ENCODE data around the gene TRIM27. TPM values are rescaled to one million over a fixed set of nuclear protein-coding genes. Genes with fewer than 3 reads are reported as not detected.
"Not testable (repeated sequence)": the region's sequence is repeated elsewhere in the genome, so short reads cannot be mapped to it uniquely, and the experiment has no call there.

TRIM27 gene
- total RNA-seq, 1 donor from 2014 or later: 91.8 TPM

DNA sequence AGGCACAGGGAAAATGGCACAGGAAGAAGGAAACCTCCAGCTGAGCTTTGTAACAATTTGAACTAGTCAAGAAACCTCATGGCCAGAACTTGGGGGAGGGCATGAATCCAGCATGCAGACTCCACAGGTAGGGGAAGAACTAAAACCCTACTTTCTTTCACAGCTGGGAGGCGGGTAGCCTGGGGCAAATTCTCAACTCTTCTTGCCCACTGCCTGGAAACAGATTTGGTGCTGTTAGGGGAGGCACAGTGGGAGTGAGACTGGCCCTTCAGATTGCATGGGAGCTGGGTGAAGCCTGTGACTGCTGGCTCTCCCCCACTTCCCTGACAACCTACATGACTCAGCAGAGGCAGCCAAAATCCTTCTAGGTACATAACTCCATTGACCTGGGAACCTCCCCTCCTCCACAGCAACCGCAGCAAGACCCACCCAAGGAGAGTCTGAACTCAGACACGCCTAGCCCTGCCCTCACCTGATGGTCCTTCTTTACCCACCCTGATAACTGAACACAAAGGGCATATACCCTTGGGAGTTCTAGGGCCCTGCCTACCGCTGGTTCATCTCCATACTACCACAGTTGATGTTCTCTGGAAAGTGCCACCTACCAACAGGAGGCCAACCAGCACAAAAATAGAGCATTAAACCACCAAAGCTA lies 37.2 kb upstream of the TRIM27 start:
- no peak for DNase-seq (ENCODE audit: low spot score, unreplicated experiment)
- Mint-ChIP-seq H3K4me1 (ENCODE audit: low read depth) (no peaks in the 10 kb centered on the region), H3K36me3 (ENCODE audit: insufficient read depth) (peaks cover 2% of the 10 kb centered on the region), H3K27ac (no peak overlapping the region), H3K27me3 (no peaks in the 10 kb centered on the region), H3K9me3 (ENCODE audit: low read depth) (peaks cover 22% of the 10 kb centered on the region), H3K4me3 (ENCODE audit: low read depth) (no peak overlapping the region)
- TF ChIP-seq, protein P1, sequence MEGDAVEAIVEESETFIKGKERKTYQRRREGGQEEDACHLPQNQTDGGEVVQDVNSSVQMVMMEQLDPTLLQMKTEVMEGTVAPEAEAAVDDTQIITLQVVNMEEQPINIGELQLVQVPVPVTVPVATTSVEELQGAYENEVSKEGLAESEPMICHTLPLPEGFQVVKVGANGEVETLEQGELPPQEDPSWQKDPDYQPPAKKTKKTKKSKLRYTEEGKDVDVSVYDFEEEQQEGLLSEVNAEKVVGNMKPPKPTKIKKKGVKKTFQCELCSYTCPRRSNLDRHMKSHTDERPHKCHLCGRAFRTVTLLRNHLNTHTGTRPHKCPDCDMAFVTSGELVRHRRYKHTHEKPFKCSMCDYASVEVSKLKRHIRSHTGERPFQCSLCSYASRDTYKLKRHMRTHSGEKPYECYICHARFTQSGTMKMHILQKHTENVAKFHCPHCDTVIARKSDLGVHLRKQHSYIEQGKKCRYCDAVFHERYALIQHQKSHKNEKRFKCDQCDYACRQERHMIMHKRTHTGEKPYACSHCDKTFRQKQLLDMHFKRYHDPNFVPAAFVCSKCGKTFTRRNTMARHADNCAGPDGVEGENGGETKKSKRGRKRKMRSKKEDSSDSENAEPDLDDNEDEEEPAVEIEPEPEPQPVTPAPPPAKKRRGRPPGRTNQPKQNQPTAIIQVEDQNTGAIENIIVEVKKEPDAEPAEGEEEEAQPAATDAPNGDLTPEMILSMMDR (IDR thresholded peaks at IDR 0.05; ENCODE audit: unreplicated experiment): no peak

DNA sequence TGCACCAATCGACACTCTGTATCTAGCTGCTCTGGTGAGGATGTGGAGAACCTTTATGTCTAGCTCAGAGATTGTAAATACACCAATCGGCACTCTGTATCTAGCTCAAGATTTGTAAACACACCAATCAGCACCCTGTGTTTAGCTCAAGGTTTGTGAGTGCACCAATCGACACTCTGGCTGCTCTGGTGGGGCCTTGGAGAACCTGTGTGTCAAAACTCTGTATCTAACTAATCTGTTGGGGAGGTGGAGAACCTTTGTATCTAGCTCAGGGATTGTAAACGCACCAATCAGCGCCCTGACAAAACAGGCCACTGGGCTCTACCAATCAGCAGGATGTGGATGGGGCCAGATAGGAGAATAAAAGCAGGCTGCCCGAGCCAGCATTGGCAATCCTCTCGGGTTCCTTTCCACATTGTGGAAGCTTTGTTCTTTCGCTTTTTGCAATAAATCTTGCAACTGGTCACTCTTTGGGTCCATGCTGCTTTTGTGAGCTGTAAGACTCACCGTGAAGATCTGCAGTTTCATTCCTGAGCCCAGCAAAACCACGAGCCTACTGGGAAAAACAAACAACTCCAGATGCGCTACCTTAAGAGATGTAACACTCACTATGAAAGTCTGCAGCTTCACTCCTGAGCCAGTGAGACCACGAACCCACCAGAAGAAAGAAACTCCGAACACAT lies 34.9 kb upstream of the TRIM27 start:
- not testable (repeated sequence) for H3K36me3 Mint-ChIP-seq (ENCODE audit: insufficient read depth); DNase-seq (ENCODE audit: low spot score, unreplicated experiment); H3K4me1 Mint-ChIP-seq (ENCODE audit: low read depth); H3K4me3 Mint-ChIP-seq (ENCODE audit: low read depth); H3K27ac Mint-ChIP-seq; H3K9me3 Mint-ChIP-seq (ENCODE audit: low read depth); H3K27me3 Mint-ChIP-seq

DNA sequence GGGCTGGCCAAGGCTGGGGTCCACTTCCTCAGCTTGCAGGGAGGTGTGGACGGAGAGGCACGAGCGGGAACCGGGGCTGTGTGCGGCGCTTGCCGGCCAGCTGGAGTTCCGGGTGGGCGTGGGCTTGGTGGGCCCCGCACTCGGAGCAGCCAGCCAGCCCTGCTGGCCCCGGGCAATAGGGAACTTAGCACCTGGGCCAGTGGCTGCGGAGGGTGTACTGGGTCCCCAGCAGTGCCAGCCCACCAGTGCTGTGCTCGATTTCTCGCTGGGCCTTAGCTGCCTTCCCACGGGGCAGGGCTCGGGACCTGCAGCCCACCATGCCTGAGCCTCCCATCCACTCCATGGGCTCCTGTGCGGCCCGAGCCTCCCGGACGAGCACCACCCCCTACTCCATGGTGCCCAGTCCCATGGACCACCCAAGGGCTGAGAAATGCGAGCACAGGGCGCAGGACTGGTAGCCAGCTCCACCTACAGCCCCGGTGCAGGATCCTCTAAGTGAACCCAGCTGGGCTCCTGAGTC lies 34.1 kb upstream of the TRIM27 start:
- not testable (repeated sequence) for H3K4me1 Mint-ChIP-seq (ENCODE audit: low read depth); H3K9me3 Mint-ChIP-seq (ENCODE audit: low read depth); H3K4me3 Mint-ChIP-seq (ENCODE audit: low read depth); H3K36me3 Mint-ChIP-seq (ENCODE audit: insufficient read depth); H3K27ac Mint-ChIP-seq; DNase-seq (ENCODE audit: low spot score, unreplicated experiment); H3K27me3 Mint-ChIP-seq

DNA sequence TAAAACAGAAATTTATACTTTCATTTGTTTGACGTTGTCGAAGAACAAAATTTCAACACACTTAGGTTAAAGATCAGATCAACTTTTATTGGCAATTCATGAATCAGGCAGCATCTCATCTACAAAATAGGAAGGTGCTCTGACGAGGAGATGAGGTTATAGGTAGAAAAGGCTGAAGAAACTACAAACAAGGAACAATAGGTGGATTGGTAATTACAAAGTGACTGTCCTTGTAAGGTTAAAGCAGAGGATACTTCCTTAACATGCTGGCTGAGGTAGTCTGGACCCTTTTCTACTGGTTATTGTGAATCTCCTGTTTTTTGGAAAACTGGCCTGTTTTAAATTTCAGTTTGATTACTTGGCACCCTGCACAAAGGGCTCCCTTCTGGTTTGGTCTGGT lies 32.5 kb upstream of the TRIM27 start:
- TF ChIP-seq, protein P1 (IDR thresholded peaks at IDR 0.05; ENCODE audit: unreplicated experiment): no peak
- Mint-ChIP-seq H3K9me3 (ENCODE audit: low read depth) (no peaks in the 10 kb centered on the region), H3K27ac (no peak overlapping the region), H3K4me3 (ENCODE audit: low read depth) (no peak overlapping the region), H3K36me3 (ENCODE audit: insufficient read depth) (no peaks in the 10 kb centered on the region), H3K4me1 (ENCODE audit: low read depth) (peaks cover 2% of the 10 kb centered on the region), H3K27me3 (no peaks in the 10 kb centered on the region)
- DNase-seq (ENCODE audit: low spot score, unreplicated experiment): no peak

DNA sequence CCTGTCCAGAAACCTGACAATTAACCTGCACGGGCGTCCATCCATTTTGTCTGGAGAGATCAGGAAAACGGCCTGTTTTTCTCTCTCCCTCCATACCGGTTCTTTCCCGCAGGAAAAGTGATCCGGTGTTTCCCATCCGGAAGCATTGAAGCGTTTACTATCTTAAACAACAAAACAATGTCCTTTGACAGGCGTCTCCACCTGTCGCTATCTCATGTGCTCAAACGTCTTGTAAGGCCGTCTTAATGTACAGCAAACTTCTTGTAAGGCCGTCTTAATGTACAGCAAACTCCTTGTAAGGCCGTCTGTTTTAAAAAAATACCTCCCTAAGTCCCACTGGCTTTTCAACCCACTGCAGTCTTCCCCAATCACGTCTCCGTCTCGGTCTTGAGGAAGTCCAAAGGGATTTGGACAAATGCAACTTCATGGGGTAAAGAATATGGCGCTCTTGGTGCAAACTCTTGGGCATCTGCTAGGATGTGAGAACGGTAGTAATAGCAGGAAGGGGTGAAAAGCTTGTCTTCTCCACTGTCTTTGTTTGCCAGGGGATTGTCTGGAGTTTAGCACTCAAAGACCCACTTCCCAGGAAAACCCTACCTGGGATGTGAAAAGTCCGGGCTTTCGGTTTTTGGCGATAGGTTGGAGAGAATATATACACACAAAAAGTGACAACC lies 29.9 kb upstream of the TRIM27 start:
- Mint-ChIP-seq H3K27ac (peak overlapping the region; percentile 98), H3K4me1 (ENCODE audit: low read depth) (peaks cover 2% of the 10 kb centered on the region), H3K9me3 (ENCODE audit: low read depth) (peaks cover 3% of the 10 kb centered on the region), H3K27me3 (no peaks in the 10 kb centered on the region), H3K36me3 (ENCODE audit: insufficient read depth) (no peaks in the 10 kb centered on the region), H3K4me3 (ENCODE audit: low read depth) (peak overlapping the region; percentile 85)
- TF ChIP-seq, protein P1 (IDR thresholded peaks at IDR 0.05; ENCODE audit: unreplicated experiment): no peak
- DNase-seq (ENCODE audit: low spot score, unreplicated experiment): no peak

DNA sequence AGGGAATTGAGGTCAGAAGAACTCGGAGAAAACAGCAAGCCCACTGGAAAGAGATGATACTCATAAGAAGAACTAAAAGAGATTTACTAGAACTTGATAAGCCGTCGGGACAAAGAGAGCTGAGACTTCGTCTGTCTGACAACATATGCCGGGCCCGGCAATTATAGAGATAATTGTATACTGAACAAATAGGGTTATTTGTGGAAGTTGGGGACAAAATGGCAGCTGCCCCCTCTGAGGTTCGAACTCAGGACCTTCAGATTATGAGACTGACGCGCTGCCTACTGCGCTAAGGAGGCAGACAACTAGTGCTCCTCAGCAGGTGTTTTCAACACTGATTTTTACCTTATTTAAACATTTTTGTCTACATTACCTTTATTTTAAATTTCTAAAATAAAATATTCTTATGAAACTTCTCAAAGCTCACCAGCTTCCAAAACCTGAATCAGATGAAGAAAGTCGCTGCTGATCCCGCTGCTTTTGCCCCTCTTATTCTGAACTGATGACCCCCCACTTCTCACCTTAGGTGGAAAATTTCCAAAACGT lies 29.3 kb upstream of the TRIM27 start:
- H3K27ac Mint-ChIP-seq: peak overlapping the region; percentile 98
- peaks cover 3% of the 10 kb centered on the region for H3K9me3 Mint-ChIP-seq (ENCODE audit: low read depth)
- TF ChIP-seq, protein P1 (IDR thresholded peaks at IDR 0.05; ENCODE audit: unreplicated experiment): no peak
- no peaks in the 10 kb centered on the region for H3K27me3 Mint-ChIP-seq
- H3K4me3 Mint-ChIP-seq (ENCODE audit: low read depth): peak overlapping the region; percentile 85
- DNase-seq (ENCODE audit: low spot score, unreplicated experiment): no peak
- peaks cover 2% of the 10 kb centered on the region for H3K4me1 Mint-ChIP-seq (ENCODE audit: low read depth)
- H3K36me3 Mint-ChIP-seq (ENCODE audit: insufficient read depth): no peaks in the 10 kb centered on the region

DNA sequence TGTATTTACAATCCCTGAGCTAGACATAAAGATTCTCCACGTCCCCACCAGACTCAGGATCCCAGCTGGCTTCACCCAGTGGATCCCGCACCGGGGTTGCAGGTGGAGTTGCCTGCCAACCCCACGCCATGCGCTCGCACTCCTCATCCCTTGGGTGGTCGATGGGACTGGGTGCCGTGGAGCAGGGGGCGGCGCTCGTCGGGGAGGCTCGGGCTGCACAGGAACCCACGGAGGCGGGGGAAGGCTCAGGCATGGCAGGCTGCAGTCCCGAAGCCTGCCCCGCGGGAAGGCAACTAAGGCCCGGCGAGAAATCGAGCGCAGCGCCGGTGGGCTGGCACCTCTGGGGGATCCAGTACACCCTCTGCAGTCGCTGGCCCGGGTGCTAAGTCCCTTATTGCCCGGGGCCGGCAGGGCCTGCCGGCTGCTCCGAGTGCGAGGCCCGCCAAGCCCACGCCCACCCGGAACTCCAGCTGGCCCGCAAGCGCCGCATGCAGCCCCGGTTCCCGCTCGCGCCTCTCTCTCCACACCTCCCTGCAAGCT lies 25.9 kb upstream of the TRIM27 start:
- peaks cover 11% of the 10 kb centered on the region for H3K4me1 Mint-ChIP-seq (ENCODE audit: low read depth)
- DNase-seq (ENCODE audit: low spot score, unreplicated experiment); H3K27ac Mint-ChIP-seq; H3K27me3 Mint-ChIP-seq; H3K9me3 Mint-ChIP-seq (ENCODE audit: low read depth); H3K4me3 Mint-ChIP-seq (ENCODE audit: low read depth); H3K36me3 Mint-ChIP-seq (ENCODE audit: insufficient read depth): not testable (repeated sequence)
